ENCODE measurements around the gene USP13. TPM values are rescaled to one million over a fixed set of nuclear protein-coding genes. Genes with fewer than 3 reads are reported as not detected.

Gene USP13
- 16.2 and 21.5 TPM in 2 replicates for total RNA-seq

DNA sequence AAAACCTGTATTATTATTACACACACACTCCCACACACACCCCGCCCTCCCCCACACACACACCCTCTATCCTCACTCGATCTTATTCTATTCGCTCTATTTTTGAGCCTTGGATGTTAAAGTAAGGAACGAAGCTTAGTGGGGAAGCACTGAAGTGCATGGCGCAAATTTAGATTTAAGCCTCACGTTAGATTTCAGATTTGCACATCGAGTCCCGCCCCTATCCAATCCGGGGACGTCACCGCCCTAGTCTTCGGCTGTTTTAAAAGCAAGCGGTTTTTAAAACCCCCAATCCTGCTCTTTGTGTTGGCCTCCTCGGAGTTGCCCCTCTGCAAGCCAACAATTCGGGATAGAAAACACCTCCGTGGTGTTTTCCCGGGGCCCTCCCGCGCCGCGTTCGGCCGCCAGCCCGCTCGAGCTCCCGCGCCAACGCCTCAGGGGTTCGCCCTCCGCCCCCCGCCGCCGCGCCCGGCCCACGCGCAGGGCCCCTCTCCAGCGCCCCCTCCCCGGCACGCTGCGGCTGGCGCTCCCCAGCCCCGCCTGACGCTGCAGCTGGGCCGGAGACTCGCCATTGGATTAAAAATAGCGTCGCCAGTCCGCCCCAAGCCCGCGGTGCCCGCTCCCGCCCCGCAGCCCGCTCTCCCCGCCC is at the start of gene USP13:
USP13 (plus strand) TSS at position 594 of the 649 bp plus-strand sequence. CDS start 186 bp downstream, outside the sequence.

DNA sequence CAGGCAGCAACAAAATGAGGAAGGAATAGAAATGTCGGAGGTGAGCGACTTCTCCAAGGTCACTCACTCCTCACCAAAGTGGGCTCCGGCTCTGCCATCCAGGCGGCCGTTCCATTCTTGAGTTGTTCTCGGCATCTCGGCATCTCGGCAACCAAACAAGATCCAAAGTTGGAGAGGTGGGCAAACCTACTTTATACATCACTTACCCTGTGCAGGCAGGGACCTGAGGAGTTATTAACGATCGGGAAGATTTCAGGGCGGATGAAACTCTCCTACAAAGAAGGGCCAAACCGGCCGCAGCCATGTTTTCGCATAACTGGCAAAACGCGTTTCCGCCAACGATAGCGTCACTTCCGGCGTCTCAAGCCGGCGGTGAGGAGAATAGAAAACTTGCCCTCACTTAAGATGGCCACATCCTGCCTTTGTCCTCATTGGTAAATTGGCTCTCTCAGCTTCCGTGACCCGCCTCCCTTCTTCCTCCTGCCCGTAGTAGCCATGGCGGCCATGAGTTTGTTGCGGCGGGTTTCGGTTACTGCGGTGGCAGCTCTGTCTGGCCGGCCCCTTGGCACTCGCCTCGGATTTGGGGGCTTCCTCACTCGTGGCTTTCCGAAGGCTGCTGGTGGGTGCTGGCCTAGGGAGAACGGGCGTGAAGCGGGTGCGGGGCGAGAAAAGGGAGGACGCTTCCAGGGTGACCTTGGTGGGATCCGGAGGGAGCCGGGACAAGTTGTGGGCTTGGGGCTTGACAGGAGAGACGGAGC is 48.3 kb upstream of the USP13 start, which contains the start of the genes MRPL47 and NDUFB5:
MRPL47 (minus strand) TSS at position 318 of the 758 bp plus-strand sequence; CDS start at position 304, 14 bp downstream.
NDUFB5 (plus strand) TSS at position 474 of the 758 bp plus-strand sequence; CDS start at position 496, 22 bp downstream.

Other genes starting within 250 kb of the USP13 start
- gene GNB4, start 201.6 kb upstream of the USP13 start, total RNA-seq = 62.5 and 103 TPM in 2 replicates
- 65.1 and 140 TPM in 2 replicates for gene ACTL6A, start 90.1 kb upstream of the USP13 start, total RNA-seq
- 29.5 and 42.2 TPM in 2 replicates for gene MRPL47, start 48.4 kb upstream of the USP13 start, total RNA-seq
- 88.2 and 103 TPM in 2 replicates for gene NDUFB5, start 48.2 kb upstream of the USP13 start, total RNA-seq

All from uterine smooth muscle cell (primary cell).